Activated B cell treated with CpG ODN at 0.5 μM for 24 hours (primary cell): ENCODE data around the gene FANCL. TPM values are rescaled to one million over a fixed set of nuclear protein-coding genes. Genes with fewer than 3 reads are reported as not detected.
"Not testable (repeated sequence)": the region's sequence is repeated elsewhere in the genome, so short reads cannot be mapped to it uniquely, and the experiment has no call there.

ENCODE experiments used
- ATAC-seq: fragments of 200-7000 bp; cut with Tn5 transposase; one replicate; pipeline ENCODE4 v1.10.0; 2021; ENCODE audit warnings: low read depth, mild to moderate bottlenecking, moderate library complexity
- CTCF ChIA-PET: fragments of 350-600 bp; sonication (Branson Sonifier 250); formaldehyde crosslinking; loops from one replicate; lab custom pipeline; 2021; ENCODE audit warnings: antibody characterized with exemption; lab: Charles Lee
- POLR2A ChIA-PET: fragments of 350-600 bp; sonication (Branson Sonifier 250); formaldehyde crosslinking; loops from one replicate; lab custom pipeline; 2021; ENCODE audit warnings: antibody characterized with exemption; lab: Charles Lee
- DNase-seq: peaks from one replicate; pipeline ENCODE4 v3.0.0; 2022
- H3K27ac Mint-ChIP-seq: one replicate; pipeline ENCODE4 v1.8.0; 2020; ENCODE audit warnings: mixed read lengths
- H3K27me3 Mint-ChIP-seq: one replicate; pipeline ENCODE4 v1.8.0; 2021; ENCODE audit warnings: mixed read lengths
- H3K36me3 Mint-ChIP-seq: one replicate; pipeline ENCODE4 v1.8.0; 2021; ENCODE audit warnings: low read depth, mixed read lengths
- H3K4me1 Mint-ChIP-seq: one replicate; pipeline ENCODE4 v1.8.0; 2021; ENCODE audit warnings: mixed read lengths
- H3K4me3 Mint-ChIP-seq: one replicate; pipeline ENCODE4 v1.8.0; 2020; ENCODE audit warnings: mild to moderate bottlenecking, mixed read lengths
- H3K9me3 Mint-ChIP-seq: one replicate; pipeline ENCODE4 v1.8.0; 2020; ENCODE audit warnings: mixed read lengths
- CTCF ChIP-seq: fragments of 200-600 bp; IDR thresholded peaks from one replicate; pipeline ENCODE4 v1.8.0; 2022; ENCODE audit warnings: antibody characterized with exemption, mild to moderate bottlenecking
- intact Hi-C: fragments of 100-400 bp; cut with micrococcal nuclease; formaldehyde crosslinking; loops from one replicate; pipeline ENCODE4 v1.15.1; 2024
- total RNA-seq: library from RNA; stranded (reverse); gene quantifications from 2 replicates; pipeline ENCODE4 v1.2.3, GENCODE V29; 2022

The FANCL gene
- total RNA-seq, 1 donor from 2014 or later: 18.4 TPM

- no peak for ATAC-seq
- Mint-ChIP-seq H3K27ac (no peak overlapping the region), H3K9me3 (peaks cover 3% of the 10 kb centered on the region), H3K27me3 (no peaks in the 10 kb centered on the region), H3K4me1 (no peaks in the 10 kb centered on the region), H3K4me3 (no peak overlapping the region), H3K36me3 (peaks cover 79% of the 10 kb centered on the region)
- no peak for TF ChIP-seq CTCF
- CTCF ChIA-PET: no interaction called here
- POLR2A ChIA-PET: no interaction called here
- intact Hi-C loops: no loop called here
- DNase-seq: no peak
Measured at GRCh38 chr2:58156780-58157179, 84.3 kb downstream of the FANCL start.

DNA sequence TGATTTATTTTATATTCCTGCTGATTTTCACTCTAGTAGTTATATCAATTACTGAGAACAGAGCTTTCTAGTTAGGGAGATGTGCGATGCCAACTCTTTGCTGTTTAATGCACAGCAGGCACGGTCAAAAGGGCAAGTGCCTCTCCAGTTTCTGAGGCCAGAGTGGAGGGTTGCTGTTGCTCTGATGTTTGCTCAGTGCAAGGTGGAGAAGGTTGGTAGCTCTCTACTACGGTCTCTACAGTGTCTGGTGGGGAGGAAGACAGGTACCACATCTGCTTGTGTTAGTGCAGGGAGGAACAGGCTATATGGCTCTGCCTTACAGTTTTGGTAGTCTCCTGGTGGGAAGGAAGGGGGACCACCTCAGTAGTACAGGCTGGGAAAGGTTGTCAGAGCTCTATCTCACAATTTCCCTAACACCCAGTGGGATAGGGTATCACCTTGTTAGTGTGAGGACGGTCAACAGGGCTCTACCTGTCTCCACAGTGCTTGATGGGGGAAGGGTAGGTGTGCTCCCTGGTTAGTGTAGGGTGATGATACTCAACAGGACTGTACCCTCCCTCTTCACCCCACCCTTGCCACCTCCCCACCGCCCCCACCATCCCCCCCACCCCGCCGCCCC lies 85.9 kb downstream of the FANCL start:
- DNase-seq (no peak), ATAC-seq (no peak)
- Mint-ChIP-seq H3K27me3 (no peaks in the 10 kb centered on the region), H3K27ac (no peak overlapping the region), H3K36me3 (peaks cover 70% of the 10 kb centered on the region), H3K9me3 (peaks cover 3% of the 10 kb centered on the region), H3K4me1 (no peaks in the 10 kb centered on the region), H3K4me3 (no peak overlapping the region)
- ChIA-PET CTCF (interaction anchor here (0.6 kb wide), 1 partner anchor 292 kb away, joined by 3 read pairs; no protein-coding TSS in a partner anchor), POLR2A (no interaction called here)
- intact Hi-C loops: no loop called here
- TF ChIP-seq CTCF: no peak

GRCh38 chr2:58146707-58147106 lies 94.4 kb downstream of the FANCL start:
- ATAC-seq (no peak), DNase-seq (no peak)
- no peaks in the 10 kb centered on the region for H3K9me3 Mint-ChIP-seq
- ChIA-PET POLR2A (no interaction called here), CTCF (no interaction called here)
- intact Hi-C loops: no loop called here
- no peak overlapping the region for H3K4me3 Mint-ChIP-seq
- no peak for TF ChIP-seq CTCF
- H3K27me3 Mint-ChIP-seq: no peaks in the 10 kb centered on the region
- H3K27ac Mint-ChIP-seq: no peak overlapping the region
- H3K36me3 Mint-ChIP-seq: peaks cover 68% of the 10 kb centered on the region
- no peaks in the 10 kb centered on the region for H3K4me1 Mint-ChIP-seq

DNA sequence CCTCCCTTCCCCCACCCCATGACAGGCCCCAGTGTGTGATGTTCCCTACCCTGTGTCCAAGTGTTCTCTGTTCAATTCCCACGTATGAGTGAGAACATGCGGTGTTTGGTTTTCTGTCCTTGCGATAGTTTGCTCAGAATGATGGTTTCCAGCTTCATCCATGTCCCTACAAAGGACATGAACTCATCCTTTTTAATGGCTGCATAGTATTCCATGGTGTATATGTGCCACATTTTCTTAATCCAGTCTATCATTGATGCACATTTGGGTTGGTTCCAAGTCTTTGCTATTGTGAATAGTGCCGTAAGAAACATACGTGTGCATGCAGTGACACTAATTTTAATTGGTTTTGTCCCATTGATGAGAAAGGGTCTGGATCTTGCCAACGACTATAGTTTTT lies 95.4 kb downstream of the FANCL start:
- ATAC-seq, H3K27me3 Mint-ChIP-seq, H3K4me1 Mint-ChIP-seq, H3K4me3 Mint-ChIP-seq, H3K27ac Mint-ChIP-seq, POLR2A ChIA-PET, CTCF ChIA-PET, DNase-seq, intact Hi-C loops, H3K9me3 Mint-ChIP-seq: not testable (repeated sequence)
- peaks cover 68% of the 10 kb centered on the region for H3K36me3 Mint-ChIP-seq

DNA sequence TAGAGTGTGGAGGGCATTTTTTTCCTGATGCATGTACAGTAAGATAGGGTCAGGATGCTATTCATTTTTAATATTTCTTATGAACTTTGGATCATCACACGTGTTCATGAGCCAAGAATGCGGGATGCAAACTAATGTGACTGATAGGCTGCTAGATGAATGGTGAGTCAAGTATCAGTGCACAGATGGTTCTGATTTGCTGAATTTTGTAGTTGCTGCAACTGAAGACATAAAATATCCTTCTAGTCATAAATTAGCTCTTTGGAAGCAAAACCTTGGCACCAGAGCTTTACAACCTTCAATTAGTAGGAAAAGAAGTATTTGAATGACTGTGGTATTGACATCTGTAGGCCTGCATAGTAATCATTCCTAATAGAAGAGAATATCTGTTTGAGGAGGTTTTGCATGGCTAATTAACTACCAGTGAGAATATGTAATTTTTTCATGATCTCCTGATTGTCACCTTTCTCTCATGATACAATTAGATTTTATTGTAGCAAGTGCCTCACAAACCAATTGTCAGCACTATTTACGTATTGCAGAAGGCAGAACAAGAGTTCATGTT lies 100.5 kb downstream of the FANCL start:
- intact Hi-C loops: no loop called here
- H3K27me3 Mint-ChIP-seq: no peaks in the 10 kb centered on the region
- ATAC-seq (no peak), DNase-seq (no peak)
- POLR2A ChIA-PET: interaction anchor here (0.5 kb wide), 1 partner anchor 381 kb away, joined by 3 read pairs; no protein-coding TSS in a partner anchor
- no peak for TF ChIP-seq CTCF
- no peak overlapping the region for H3K4me3 Mint-ChIP-seq
- no peaks in the 10 kb centered on the region for H3K9me3 Mint-ChIP-seq
- CTCF ChIA-PET: no interaction called here
- no peak overlapping the region for H3K27ac Mint-ChIP-seq
- H3K4me1 Mint-ChIP-seq: no peaks in the 10 kb centered on the region
- H3K36me3 Mint-ChIP-seq: peaks cover 58% of the 10 kb centered on the region
